ENCODE data around the gene SLC7A6. TPM values are rescaled to one million over a fixed set of nuclear protein-coding genes. Genes with fewer than 3 reads are reported as not detected.

Gene SLC7A6
- total RNA-seq, 1 donor from 2014 or later, result 44.2 TPM

GRCh38 chr16:68273896-68274295, 9.6 kb downstream of the SLC7A6 start:
- DNase-seq, result no peak
- Histone ChIP-seq H3K36me3 (peaks cover 37% of the 10 kb centered on the region), H3K27me3 (ENCODE audit: low read depth) (no peaks in the 10 kb centered on the region), H3K4me1 (peaks cover 94% of the 10 kb centered on the region), H3K9me3 (replicated peaks) (no peaks in the 10 kb centered on the region), H3K4me3 (no peak overlapping the region), H3K27ac (replicated peaks) (peak overlapping the region; percentile 99)
- intact Hi-C loops (cut with micrococcal nuclease), result no loop called here
- TF ChIP-seq CTCF (IDR thresholded peaks at IDR 0.05; ENCODE audit: borderline replicate concordance), result no peak

DNA sequence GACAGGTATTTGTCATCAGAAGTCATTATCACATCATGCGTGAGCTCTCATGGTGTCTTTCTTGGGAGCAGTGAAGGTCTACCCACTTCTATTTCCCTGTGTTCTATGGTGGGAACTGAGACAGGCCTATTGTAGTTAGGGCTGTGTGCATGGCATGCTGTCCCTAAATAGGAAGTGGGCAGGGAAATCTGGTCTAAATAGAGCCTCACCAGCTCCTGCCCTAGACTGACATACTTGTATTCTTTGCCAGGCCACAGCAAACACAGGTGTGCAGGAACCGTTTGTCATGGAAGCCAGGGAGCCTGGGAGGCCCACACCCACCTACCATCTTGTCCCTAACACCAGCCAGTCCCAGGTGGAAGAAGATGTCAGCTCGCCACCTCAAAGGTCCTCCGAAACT, 10.1 kb downstream of the SLC7A6 start:
- Histone ChIP-seq H3K9me3 (replicated peaks) (no peaks in the 10 kb centered on the region), H3K27me3 (ENCODE audit: low read depth) (no peaks in the 10 kb centered on the region), H3K36me3 (peaks cover 37% of the 10 kb centered on the region), H3K27ac (replicated peaks) (peak overlapping the region; percentile 99), H3K4me1 (peaks cover 94% of the 10 kb centered on the region), H3K4me3 (peak overlapping the region; percentile 26)
- no peak for TF ChIP-seq CTCF (IDR thresholded peaks at IDR 0.05; ENCODE audit: borderline replicate concordance)
- DNase-seq, result no peak
- intact Hi-C loops (cut with micrococcal nuclease), result no loop called here

GRCh38 chr16:68275611-68276191, 11.4 kb downstream of the SLC7A6 start:
- H3K36me3 ChIP-seq, result peaks cover 42% of the 10 kb centered on the region
- H3K4me1 ChIP-seq, result peaks cover 94% of the 10 kb centered on the region
- no peaks in the 10 kb centered on the region for H3K9me3 ChIP-seq (replicated peaks)
- DNase-seq, result no peak
- intact Hi-C loops (cut with micrococcal nuclease), result no loop called here
- peak overlapping the region; percentile 26 for H3K4me3 ChIP-seq
- H3K27ac ChIP-seq (replicated peaks), result peak overlapping the region; percentile 99
- H3K27me3 ChIP-seq (ENCODE audit: low read depth), result no peaks in the 10 kb centered on the region
- no peak for TF ChIP-seq CTCF (IDR thresholded peaks at IDR 0.05; ENCODE audit: borderline replicate concordance)

GRCh38 chr16:68276223-68276622, 11.9 kb downstream of the SLC7A6 start:
- H3K4me1 ChIP-seq, result peaks cover 94% of the 10 kb centered on the region
- no peaks in the 10 kb centered on the region for H3K9me3 ChIP-seq (replicated peaks)
- H3K27me3 ChIP-seq (ENCODE audit: low read depth), result no peaks in the 10 kb centered on the region
- peaks cover 43% of the 10 kb centered on the region for H3K36me3 ChIP-seq
- TF ChIP-seq CTCF (IDR thresholded peaks at IDR 0.05; ENCODE audit: borderline replicate concordance), result no peak
- DNase-seq, result no peak
- H3K4me3 ChIP-seq, result peak overlapping the region; percentile 26
- peak overlapping the region; percentile 99 for H3K27ac ChIP-seq (replicated peaks)
- intact Hi-C loops (cut with micrococcal nuclease), result no loop called here

GRCh38 chr16:68279726-68280558, 15.6 kb downstream of the SLC7A6 start:
- no peak for DNase-seq
- Histone ChIP-seq H3K36me3 (peaks cover 28% of the 10 kb centered on the region), H3K4me3 (no peak overlapping the region), H3K9me3 (replicated peaks) (no peaks in the 10 kb centered on the region), H3K4me1 (peaks cover 94% of the 10 kb centered on the region), H3K27me3 (ENCODE audit: low read depth) (no peaks in the 10 kb centered on the region), H3K27ac (replicated peaks) (peak overlapping the region; percentile 87)
- intact Hi-C loops (cut with micrococcal nuclease), result no loop called here
- no peak for TF ChIP-seq CTCF (IDR thresholded peaks at IDR 0.05; ENCODE audit: borderline replicate concordance)
